Left lung (tissue), 10 donors: ENCODE results near the gene ABHD6. TPM values are rescaled to one million over a fixed set of nuclear protein-coding genes. Genes with fewer than 3 reads are reported as not detected.
A peak's percentile ranks its signal among the peaks of the same experiment; 100 is the strongest.

Experiments
- ATAC-seq: fragments of 200-7000 bp; cut with Tn5 transposase; one replicate; pipeline ENCODE4 v1.9.1; 2020; ENCODE audit warnings: moderate library complexity
- DNase-seq, 4 donors: peaks; one replicate each; pipeline ENCODE4 v3.0.0-alpha.2; 2013 to 2020
- H3K27ac ChIP-seq, 2 donors: fragments of 200-600 bp; sonication (generic) in 1 of 2; one replicate each; pipeline versions ENCODE4 v1.5.0 to v1.8.0; 2020 to 2021
- H3K27me3 ChIP-seq, 2 donors: fragments of 200-600 bp; sonication (generic) in 1 of 2; one replicate each; pipeline versions ENCODE4 v1.5.0 to v1.8.0; 2020 to 2021
- H3K36me3 ChIP-seq, 2 donors: fragments of 200-600 bp; sonication (generic) in 1 of 2; one replicate each; pipeline versions ENCODE4 v1.5.0 to v1.8.0; 2020 to 2021
- H3K4me1 ChIP-seq, 2 donors: fragments of 200-600 bp; one replicate each; pipeline ENCODE4 v1.8.0; 2021
- H3K4me3 ChIP-seq, 2 donors: fragments of 200-600 bp; sonication (generic) in 1 of 2; one replicate each; pipeline versions ENCODE4 v1.5.0 to v1.8.0; 2020 to 2021; ENCODE audit warnings: mild to moderate bottlenecking in 1 of 2
- H3K9me3 ChIP-seq, 2 donors: fragments of 200-600 bp; sonication (generic) in 1 of 2; one replicate each; pipeline versions ENCODE4 v1.5.0 to v1.8.0; 2020 to 2021
- intact Hi-C, 2 donors: fragments of 100-400 bp; cut with DNase I; formaldehyde crosslinking; loops; one replicate each; pipeline versions ENCODE4 v1.11.2 to v1.14.2; 2022
- polyA plus RNA-seq, 6 donors: library from polyadenylated mRNA; unstranded; fragments of 120-200 nt; gene quantifications; one replicate each; pipeline ENCODE4 v1.2.1, GENCODE V29; 2013; ENCODE audit not compliant: insufficient read length in 6 of 6
- total RNA-seq, 2 donors: library from RNA; stranded (reverse); fragmentation: NEBNext Ultra II Directional; extraction: Animal tissue kit (Norgen Biotek cat#: 25700); gene quantifications; one replicate each; pipeline ENCODE4 v1.2.1, GENCODE V29; 2021
- TF ChIP-seq, protein P1 (sequence below), 2 donors: fragments of 200-600 bp; sonication (generic) in 1 of 2; IDR thresholded peaks; one replicate each; pipeline versions ENCODE4 v1.5.0 to v1.8.0; 2021; ENCODE audit warnings: antibody characterized with exemption in 2 of 2
- donor health status: DM: no; HTN: yes; CAD: no.
- donor health status: DM: no; HTN: no; CAD: no.

The ABHD6 gene
- total and polyA plus RNA-seq, 8 donors: 4.8 to 12.7 (median 8.2) TPM

DNA sequence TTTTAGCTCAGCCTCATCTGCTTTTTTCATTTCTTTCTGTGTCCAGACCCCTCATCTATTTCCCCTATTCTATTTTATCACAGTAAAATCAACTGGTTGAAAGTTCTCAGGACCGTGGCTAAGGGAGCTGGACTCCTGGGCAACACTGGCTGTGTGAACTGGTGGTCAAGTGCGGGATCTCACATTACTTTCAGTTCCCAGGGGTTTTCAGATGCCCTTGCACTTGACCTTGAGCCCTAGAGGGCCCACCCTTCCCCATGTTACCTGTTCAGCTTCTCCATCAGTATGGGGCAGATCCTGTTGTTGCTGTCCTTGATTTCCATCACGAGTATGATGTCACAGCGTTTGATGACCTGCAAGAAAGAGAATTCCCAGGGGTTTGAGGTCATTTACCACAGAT, 29.6 kb upstream of the ABHD6 start:
- TF ChIP-seq, protein P1, sequence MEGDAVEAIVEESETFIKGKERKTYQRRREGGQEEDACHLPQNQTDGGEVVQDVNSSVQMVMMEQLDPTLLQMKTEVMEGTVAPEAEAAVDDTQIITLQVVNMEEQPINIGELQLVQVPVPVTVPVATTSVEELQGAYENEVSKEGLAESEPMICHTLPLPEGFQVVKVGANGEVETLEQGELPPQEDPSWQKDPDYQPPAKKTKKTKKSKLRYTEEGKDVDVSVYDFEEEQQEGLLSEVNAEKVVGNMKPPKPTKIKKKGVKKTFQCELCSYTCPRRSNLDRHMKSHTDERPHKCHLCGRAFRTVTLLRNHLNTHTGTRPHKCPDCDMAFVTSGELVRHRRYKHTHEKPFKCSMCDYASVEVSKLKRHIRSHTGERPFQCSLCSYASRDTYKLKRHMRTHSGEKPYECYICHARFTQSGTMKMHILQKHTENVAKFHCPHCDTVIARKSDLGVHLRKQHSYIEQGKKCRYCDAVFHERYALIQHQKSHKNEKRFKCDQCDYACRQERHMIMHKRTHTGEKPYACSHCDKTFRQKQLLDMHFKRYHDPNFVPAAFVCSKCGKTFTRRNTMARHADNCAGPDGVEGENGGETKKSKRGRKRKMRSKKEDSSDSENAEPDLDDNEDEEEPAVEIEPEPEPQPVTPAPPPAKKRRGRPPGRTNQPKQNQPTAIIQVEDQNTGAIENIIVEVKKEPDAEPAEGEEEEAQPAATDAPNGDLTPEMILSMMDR (IDR thresholded peaks at IDR 0.05): no peak
- intact Hi-C loops: no loop called here

DNA sequence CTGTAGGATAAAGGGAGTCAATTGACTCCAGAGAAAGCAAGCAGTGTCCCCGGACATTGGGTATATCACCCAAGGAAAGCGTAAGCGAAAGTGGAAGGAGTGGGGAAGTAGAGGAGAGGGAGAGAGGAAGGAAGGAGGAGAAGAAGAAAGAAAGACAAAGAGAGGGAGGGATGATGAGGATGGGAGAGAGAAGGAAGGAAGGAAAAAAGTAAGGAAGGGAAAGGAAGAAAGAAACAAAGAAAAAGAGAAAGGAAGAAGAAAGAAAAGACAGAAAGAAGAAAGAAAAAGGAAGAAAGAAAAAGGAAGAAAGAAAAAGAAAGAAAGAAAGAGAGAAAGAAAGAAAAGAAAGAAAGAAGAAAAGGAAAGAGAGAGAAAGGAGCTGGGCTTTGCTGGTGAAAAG, 27.7 kb upstream of the ABHD6 start:
- H3K27ac ChIP-seq: no peak overlapping the region
- no peaks in the 10 kb centered on the region for H3K36me3 ChIP-seq
- intact Hi-C loops: no loop called here
- no peaks in the 10 kb centered on the region for H3K27me3 ChIP-seq
- TF ChIP-seq, protein P1 (IDR thresholded peaks at IDR 0.05): no peak
- DNase-seq (no peak), ATAC-seq (no peak)
- no peak overlapping the region for H3K4me3 ChIP-seq
- H3K9me3 ChIP-seq: no peaks in the 10 kb centered on the region
- H3K4me1 ChIP-seq: peaks cover 0 to 5% of the 10 kb centered on the region in 2 donors

More for the DNA sequence above, 29.6 kb upstream of the ABHD6 start:
- Histone ChIP-seq H3K27ac (no peak overlapping the region), H3K9me3 (no peaks in the 10 kb centered on the region), H3K27me3 (no peaks in the 10 kb centered on the region), H3K4me1 (no peaks in the 10 kb centered on the region), H3K4me3 (no peak overlapping the region), H3K36me3 (no peaks in the 10 kb centered on the region)
- ATAC-seq: no peak
- DNase-seq: no peak

DNA sequence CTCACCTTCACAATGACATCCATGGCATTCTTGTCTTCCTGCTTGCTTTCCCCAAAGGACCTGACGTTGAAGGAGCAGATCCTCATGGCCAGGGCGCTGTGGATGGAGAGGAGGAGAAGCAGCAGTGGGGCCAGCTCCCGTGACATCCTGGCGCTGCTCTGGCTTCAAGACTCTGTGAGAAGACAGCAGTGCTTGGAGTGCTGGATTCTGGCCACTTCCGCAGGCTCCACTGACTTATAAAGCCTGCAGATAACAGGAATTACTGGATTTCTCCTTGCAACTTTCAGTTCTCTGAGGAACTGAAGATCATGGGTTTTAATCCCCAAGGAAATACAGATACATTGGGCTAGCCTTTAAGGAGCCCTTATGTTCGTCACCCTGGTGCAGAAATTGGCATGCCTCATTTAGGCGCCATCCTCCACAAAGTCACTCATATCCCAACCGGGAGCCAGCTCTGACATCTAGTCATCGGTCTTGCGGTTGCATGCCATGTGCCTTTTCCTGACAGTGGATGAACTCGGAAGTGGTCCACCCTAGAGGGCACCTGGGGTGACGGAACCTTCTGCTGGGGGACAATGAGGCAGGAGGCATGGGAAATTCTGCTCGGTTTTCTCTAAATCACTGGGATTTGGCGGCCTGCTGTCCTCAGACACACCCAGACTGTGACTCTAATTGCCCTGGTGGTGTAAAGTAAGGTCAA, 26.7 kb upstream of the ABHD6 start, which contains the start of gene DNASE1L3:
DNASE1L3 (minus strand) TSS at position 212 of the 700 bp plus-strand sequence; CDS start at position 146, 66 bp downstream.
- Histone ChIP-seq H3K27ac (no peak within 1 kb of the TSS), H3K27me3 (no peaks in the 10 kb centered on the region), H3K9me3 (no peaks in the 10 kb centered on the region), H3K36me3 (no peaks in the 10 kb centered on the region), H3K4me1 (peaks cover 0 to 9% of the 10 kb centered on the region in 2 donors), H3K4me3 (no peak within 1 kb of the TSS)
- ATAC-seq (no peak), DNase-seq (no peak)
- TF ChIP-seq, protein P1 (IDR thresholded peaks at IDR 0.05): no peak
- intact Hi-C loops: no loop called here

DNA sequence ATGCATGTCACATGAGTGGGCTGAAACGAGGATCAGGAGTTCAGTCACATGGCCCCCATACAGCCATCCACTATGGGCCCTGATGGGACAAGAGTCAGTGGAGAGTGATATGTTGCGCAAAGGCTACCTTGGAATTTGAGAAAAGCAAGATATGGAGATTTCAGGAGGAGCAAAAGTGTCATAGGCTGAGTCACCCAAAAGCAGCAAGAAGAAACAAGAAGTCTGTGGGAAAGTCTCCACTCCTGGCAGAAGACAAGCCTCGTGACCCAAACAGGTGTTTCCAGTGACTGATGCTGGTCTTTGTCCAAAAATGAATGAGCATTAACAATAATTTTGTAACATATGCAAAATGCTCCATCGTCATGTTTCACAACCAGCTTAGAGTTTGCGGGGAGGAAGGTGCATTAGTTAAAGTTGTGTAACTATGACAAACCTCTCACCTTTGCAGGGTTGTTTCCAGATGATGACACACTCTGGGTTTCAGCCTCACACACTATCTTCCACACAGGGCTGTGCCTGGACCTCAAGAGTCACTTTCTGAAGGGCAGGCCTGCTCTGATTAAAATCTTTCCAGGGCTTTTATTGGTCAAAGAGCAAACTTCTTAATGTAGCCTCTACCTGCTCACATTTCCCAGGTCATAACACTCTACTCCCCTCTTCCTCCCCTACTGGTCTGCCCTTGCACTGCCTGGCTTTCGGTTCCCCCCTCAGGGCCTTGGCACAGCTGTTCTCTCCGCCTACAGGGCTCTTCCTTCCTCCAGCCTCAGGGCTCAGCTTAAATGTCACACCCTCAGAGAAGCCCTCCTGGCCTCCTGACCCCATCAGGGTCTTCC, 22.9 kb upstream of the ABHD6 start:
- Histone ChIP-seq H3K4me3 (no peak overlapping the region), H3K27ac (no peak overlapping the region), H3K36me3 (no peaks in the 10 kb centered on the region), H3K27me3 (no peaks in the 10 kb centered on the region), H3K9me3 (no peaks in the 10 kb centered on the region), H3K4me1 (peaks cover 0 to 25% of the 10 kb centered on the region in 2 donors)
- TF ChIP-seq, protein P1 (IDR thresholded peaks at IDR 0.05): no peak
- intact Hi-C loops: no loop called here
- ATAC-seq: peak; percentile 54
- no peak for DNase-seq
